Measurements from ENCODE around the gene MOCOS.

GRCh38 chr18:36143391-36143790 lies 43.9 kb upstream of the MOCOS start:
- TF ChIP-seq CTCF (IDR thresholded peaks at IDR 0.05; ENCODE audit: insufficient read depth, low read depth, low read length) (no peak), EZH2 (IDR thresholded peaks at IDR 0.05; ENCODE audit: insufficient read depth, low read length) (no peak)
